Endothelial cell (in vitro differentiated cells): ENCODE data around the gene PIGP. TPM values are rescaled to one million over a fixed set of nuclear protein-coding genes. Genes with fewer than 3 reads are reported as not detected.

Source experiments
- DNase-seq: peaks from one replicate; pipeline ENCODE4 v3.0.0; 2021; ENCODE audit warnings: low spot score
- H3K27ac Mint-ChIP-seq: one replicate; pipeline ENCODE4 v1.8.0; 2021; ENCODE audit warnings: mixed read lengths, inconsistent platforms; ENCODE audit not compliant: unreplicated experiment
- H3K27me3 Mint-ChIP-seq: one replicate; pipeline ENCODE4 v1.8.0; 2021; ENCODE audit warnings: mild to moderate bottlenecking, moderate library complexity, mixed read lengths, inconsistent platforms; ENCODE audit not compliant: unreplicated experiment
- H3K36me3 Mint-ChIP-seq: one replicate; pipeline ENCODE4 v1.8.0; 2021; ENCODE audit warnings: mild to moderate bottlenecking, low read depth, mixed read lengths, inconsistent platforms; ENCODE audit not compliant: unreplicated experiment
- H3K4me1 Mint-ChIP-seq: one replicate; pipeline ENCODE4 v1.8.0; 2021; ENCODE audit warnings: mild to moderate bottlenecking, mixed read lengths, inconsistent platforms; ENCODE audit not compliant: unreplicated experiment
- H3K4me3 Mint-ChIP-seq: one replicate; pipeline ENCODE4 v1.8.0; 2021; ENCODE audit warnings: mild to moderate bottlenecking, mixed read lengths, inconsistent platforms; ENCODE audit not compliant: unreplicated experiment
- H3K9me3 Mint-ChIP-seq: one replicate; pipeline ENCODE4 v1.8.0; 2021; ENCODE audit warnings: mixed read lengths, inconsistent platforms; ENCODE audit not compliant: unreplicated experiment
- total RNA-seq: library from RNA; stranded (reverse); fragmentation: NEBNext Ultra II Directional; extraction: Animal tissue kit (Norgen Biotek cat#: 25700); gene quantifications from one replicate; pipeline ENCODE4 v1.2.1, GENCODE V29; 2021; ENCODE audit not compliant: unreplicated experiment
- TF ChIP-seq, protein P1 (sequence below): fragments of 200-600 bp; sonication (generic); IDR thresholded peaks from one replicate; pipeline ENCODE4 v1.5.0; 2021; ENCODE audit warnings: antibody characterized with exemption; ENCODE audit not compliant: unreplicated experiment

PIGP gene
- total RNA-seq, 1 donor from 2014 or later = 14.1 TPM

DNA sequence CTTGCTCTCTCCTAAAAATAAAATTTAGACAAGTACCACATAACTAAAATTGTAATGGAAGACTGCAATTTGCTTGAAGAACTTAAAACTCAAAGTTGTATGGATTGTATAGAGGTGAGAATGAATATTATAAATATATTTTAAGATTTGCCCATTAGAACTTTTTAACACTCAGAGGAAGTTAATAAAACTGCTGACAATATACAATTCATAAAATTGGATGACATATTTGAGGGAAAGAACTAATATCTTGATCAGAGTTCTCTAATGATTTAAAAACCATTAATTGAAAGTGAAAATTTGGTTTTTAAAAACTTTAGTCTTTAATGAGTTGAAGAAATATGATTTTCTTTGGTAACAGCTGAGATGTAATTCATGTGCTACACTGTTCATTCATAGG is 21.1 kb upstream of the PIGP start:
- TF ChIP-seq, protein P1, sequence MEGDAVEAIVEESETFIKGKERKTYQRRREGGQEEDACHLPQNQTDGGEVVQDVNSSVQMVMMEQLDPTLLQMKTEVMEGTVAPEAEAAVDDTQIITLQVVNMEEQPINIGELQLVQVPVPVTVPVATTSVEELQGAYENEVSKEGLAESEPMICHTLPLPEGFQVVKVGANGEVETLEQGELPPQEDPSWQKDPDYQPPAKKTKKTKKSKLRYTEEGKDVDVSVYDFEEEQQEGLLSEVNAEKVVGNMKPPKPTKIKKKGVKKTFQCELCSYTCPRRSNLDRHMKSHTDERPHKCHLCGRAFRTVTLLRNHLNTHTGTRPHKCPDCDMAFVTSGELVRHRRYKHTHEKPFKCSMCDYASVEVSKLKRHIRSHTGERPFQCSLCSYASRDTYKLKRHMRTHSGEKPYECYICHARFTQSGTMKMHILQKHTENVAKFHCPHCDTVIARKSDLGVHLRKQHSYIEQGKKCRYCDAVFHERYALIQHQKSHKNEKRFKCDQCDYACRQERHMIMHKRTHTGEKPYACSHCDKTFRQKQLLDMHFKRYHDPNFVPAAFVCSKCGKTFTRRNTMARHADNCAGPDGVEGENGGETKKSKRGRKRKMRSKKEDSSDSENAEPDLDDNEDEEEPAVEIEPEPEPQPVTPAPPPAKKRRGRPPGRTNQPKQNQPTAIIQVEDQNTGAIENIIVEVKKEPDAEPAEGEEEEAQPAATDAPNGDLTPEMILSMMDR = no peak
- peaks cover 2% of the 10 kb centered on the region for H3K27me3 Mint-ChIP-seq
- H3K4me1 Mint-ChIP-seq = no peaks in the 10 kb centered on the region
- peaks cover 17% of the 10 kb centered on the region for H3K36me3 Mint-ChIP-seq
- no peak for DNase-seq
- H3K4me3 Mint-ChIP-seq = no peak overlapping the region
- no peak overlapping the region for H3K27ac Mint-ChIP-seq
- no peaks in the 10 kb centered on the region for H3K9me3 Mint-ChIP-seq

DNA sequence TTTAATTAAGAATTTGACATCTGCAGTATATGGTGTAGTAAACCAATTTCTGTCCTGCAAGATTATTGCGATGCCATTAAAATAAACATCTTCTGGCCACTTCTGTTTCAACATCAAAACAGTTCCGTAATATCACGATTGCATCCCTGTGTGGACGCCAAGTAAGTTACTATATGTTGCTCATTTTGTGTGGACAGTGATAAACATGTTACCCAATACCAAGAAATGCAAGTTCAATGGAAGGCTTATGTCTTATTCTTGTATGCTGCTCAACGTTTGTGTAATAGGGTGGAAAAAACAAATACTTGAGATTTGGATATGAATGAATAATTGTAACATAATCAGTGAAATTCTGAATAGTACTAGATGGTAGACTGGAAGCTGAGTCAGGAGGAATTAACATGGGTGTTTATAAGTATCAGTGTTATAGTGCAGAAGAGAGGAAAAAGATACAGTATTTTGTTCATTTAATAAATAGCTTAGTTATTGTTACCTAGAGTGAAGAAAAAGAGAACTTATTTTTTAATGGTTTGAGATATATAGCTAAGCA is 15.4 kb upstream of the PIGP start:
- no peak for DNase-seq
- no peaks in the 10 kb centered on the region for H3K27me3 Mint-ChIP-seq
- TF ChIP-seq, protein P1 = no peak
- H3K36me3 Mint-ChIP-seq = peaks cover 7% of the 10 kb centered on the region
- peaks cover 12% of the 10 kb centered on the region for H3K4me1 Mint-ChIP-seq
- H3K4me3 Mint-ChIP-seq = no peak overlapping the region
- no peaks in the 10 kb centered on the region for H3K9me3 Mint-ChIP-seq
- H3K27ac Mint-ChIP-seq = no peak overlapping the region

DNA sequence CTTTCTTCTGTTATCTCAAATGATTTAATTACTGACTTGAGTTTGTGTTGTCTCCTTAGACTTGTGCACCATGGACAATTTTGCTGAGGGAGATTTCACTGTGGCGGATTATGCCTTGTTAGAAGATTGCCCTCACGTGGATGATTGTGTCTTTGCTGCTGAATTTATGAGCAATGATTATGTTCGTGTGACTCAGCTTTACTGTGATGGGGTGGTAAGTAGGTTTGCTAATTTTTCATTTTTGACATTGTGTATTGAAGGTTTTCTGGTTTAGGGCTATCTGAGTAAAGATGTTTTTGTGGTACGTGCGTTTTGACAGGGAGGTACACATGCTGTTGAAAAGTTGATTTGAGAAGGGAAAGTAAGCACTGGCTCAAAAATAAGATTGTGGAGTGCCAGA is 14.3 kb upstream of the PIGP start:
- Mint-ChIP-seq H3K4me1 (peaks cover 17% of the 10 kb centered on the region), H3K9me3 (no peaks in the 10 kb centered on the region), H3K27ac (no peak overlapping the region), H3K27me3 (no peaks in the 10 kb centered on the region), H3K4me3 (no peak overlapping the region), H3K36me3 (peaks cover 7% of the 10 kb centered on the region)
- TF ChIP-seq, protein P1 = no peak
- no peak for DNase-seq

DNA sequence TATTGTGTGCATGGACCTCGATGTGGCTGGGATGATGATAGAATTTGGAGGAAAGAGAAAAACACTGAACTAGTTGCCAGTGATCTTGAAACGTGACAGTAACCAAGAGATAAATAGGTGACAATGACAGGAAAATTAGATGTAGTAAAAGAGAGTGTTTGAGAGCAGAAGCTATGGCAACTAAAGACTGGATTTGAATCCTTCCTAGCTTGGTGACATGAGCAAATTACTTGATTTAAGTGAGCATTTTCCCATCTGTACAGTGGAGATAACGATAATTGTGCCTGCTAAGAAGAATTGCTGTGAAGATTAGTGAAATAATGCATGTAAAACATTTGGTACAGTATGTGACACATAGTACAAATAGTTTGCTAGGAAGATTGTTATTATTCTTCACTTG is 12.9 kb upstream of the PIGP start:
- DNase-seq = no peak
- H3K27ac Mint-ChIP-seq = no peak overlapping the region
- TF ChIP-seq, protein P1 = no peak
- H3K4me3 Mint-ChIP-seq = no peak overlapping the region
- peaks cover 7% of the 10 kb centered on the region for H3K36me3 Mint-ChIP-seq
- H3K9me3 Mint-ChIP-seq = no peaks in the 10 kb centered on the region
- peaks cover 17% of the 10 kb centered on the region for H3K4me1 Mint-ChIP-seq
- H3K27me3 Mint-ChIP-seq = no peaks in the 10 kb centered on the region

DNA sequence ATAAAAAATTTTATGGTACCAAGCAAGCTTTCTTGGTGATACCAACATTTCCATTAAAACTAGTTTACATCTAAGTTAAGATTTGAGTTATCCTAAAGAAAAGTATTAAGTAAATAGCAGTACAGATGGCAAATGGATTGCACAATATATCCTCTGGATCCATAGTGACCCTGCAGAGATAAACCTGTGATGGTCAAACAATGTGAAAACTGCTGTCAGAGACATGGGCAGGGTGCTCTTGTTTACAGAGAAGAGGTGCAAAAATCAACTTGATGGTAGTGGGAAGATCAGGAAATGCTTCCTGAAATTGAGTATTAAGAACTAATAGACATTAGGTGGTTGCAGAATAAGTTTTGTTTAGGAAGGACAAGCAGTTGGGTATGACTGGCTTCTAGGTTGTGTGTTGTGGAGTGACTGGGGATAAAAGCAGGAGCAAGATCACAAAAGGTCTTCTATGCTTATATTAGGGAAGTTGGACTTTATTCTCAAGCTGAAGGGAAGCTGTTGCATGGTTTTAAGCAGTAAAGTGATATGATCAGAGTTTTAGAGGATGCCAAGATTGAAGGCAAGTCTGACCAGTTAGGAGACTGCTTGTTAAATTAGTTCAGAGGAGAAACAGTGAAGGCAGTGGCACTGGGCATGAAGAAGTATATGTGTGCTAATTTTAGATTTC is 10.1 kb upstream of the PIGP start:
- Mint-ChIP-seq H3K27ac (no peak overlapping the region), H3K27me3 (no peaks in the 10 kb centered on the region), H3K36me3 (peaks cover 7% of the 10 kb centered on the region), H3K4me1 (peaks cover 19% of the 10 kb centered on the region), H3K4me3 (peak overlapping the region; percentile 2), H3K9me3 (no peaks in the 10 kb centered on the region)
- TF ChIP-seq, protein P1 = no peak
- DNase-seq = no peak
